Cardiac ventricle fibroblast (primary cell): ENCODE data around the gene CCDC148. TPM values are rescaled to one million over a fixed set of nuclear protein-coding genes. Genes with fewer than 3 reads are reported as not detected.

Experiments used
- total RNA-seq: library from RNA; depleted of rRNA; stranded (reverse); fragments of >200 nt; gene quantifications from 2 replicates; pipeline ENCODE4 v1.2.3, GENCODE V29; 2015

The CCDC148 gene
- not detected in 2 replicates for total RNA-seq

GRCh38 chr2:158456309-158457066 is at the start of gene CCDC148, which contains the start of gene PKP4:
Gene CCDC148 (minus strand): TSS chr2:158456753. CDS start chr2:158456439, 314 bp downstream.
Gene PKP4 (plus strand): TSS chr2:158456952. CDS start chr2:158533185, 76,233 bp downstream.

Other genes starting within 250 kb of the CCDC148 start
- 8.9 and 10.0 TPM in 2 replicates for gene PKP4, start 199 bp upstream of the CCDC148 start, total RNA-seq